ENCODE data around the gene ATF3.

GRCh38 chr1:212628046-212628445 lies 19.5 kb downstream of the ATF3 start:
- no peak for TF ChIP-seq CTCF (conservative IDR thresholded peaks at IDR 0.05; ENCODE audit: low read depth, low read length)
- TF ChIP-seq EZH2 (IDR thresholded peaks at IDR 0.05; ENCODE audit: low read length, unreplicated experiment) = no peak

Data from PC-3 (cell line).